ENCODE results near the gene KCNE2.
A peak's percentile ranks its signal among the peaks of the same experiment; 100 is the strongest.
"Not testable (repeated sequence)": the region's sequence is repeated elsewhere in the genome, so short reads cannot be mapped to it uniquely, and the experiment has no call there.

Gene KCNE2

GRCh38 chr21:34354836-34355235 is 9.0 kb upstream of the KCNE2 start:
- DNase-seq, result no peak

- DNase-seq, result no peak
Observed at GRCh38 chr21:34355570-34355969, 8.2 kb upstream of the KCNE2 start.

- no peak for DNase-seq
Observed at GRCh38 chr21:34357889-34358288, 5.9 kb upstream of the KCNE2 start.

GRCh38 chr21:34358866-34359265 is 4.9 kb upstream of the KCNE2 start:
- DNase-seq, result no peak

- no peak for DNase-seq
Observed at GRCh38 chr21:34360488-34361241, 3.1 kb upstream of the KCNE2 start.

GRCh38 chr21:34362136-34362444 is 1.7 kb upstream of the KCNE2 start:
- DNase-seq, result no peak

- no peak for DNase-seq
Observed at GRCh38 chr21:34362670-34363069, 1.1 kb upstream of the KCNE2 start.

GRCh38 chr21:34364921-34365320 is 1.1 kb downstream of the KCNE2 start:
- no peak for DNase-seq

- no peak for DNase-seq
Observed at GRCh38 chr21:34365809-34366208, 2.0 kb downstream of the KCNE2 start.

GRCh38 chr21:34367320-34367935 is 3.6 kb downstream of the KCNE2 start:
- DNase-seq, result peak; percentile 27 to 48

- no peak for DNase-seq
Observed at GRCh38 chr21:34369741-34370140, 5.9 kb downstream of the KCNE2 start.

- no peak for DNase-seq
Observed at GRCh38 chr21:34372321-34372720, 8.5 kb downstream of the KCNE2 start.

GRCh38 chr21:34374462-34374861 is 10.7 kb downstream of the KCNE2 start:
- DNase-seq, result not testable (repeated sequence)

GRCh38 chr21:34374940-34375618 is 11.3 kb downstream of the KCNE2 start, which contains the start of gene SMIM11:
TSS of gene SMIM11 (plus strand) at chr21:34375507. CDS start at chr21:34379505, 3,998 bp downstream.
- DNase-seq, result not testable (repeated sequence)

- not testable (repeated sequence) for DNase-seq
Observed at GRCh38 chr21:34375619-34375972, 11.8 kb downstream of the KCNE2 start.

- DNase-seq, result not testable (repeated sequence)
Observed at GRCh38 chr21:34383138-34383537, 19.3 kb downstream of the KCNE2 start.

- not testable (repeated sequence) for DNase-seq
Observed at GRCh38 chr21:34383724-34384415, 20.1 kb downstream of the KCNE2 start.

- not testable (repeated sequence) for DNase-seq
Observed at GRCh38 chr21:34400522-34400921, 36.7 kb downstream of the KCNE2 start.

GRCh38 chr21:34404742-34405141 is 40.9 kb downstream of the KCNE2 start:
- not testable (repeated sequence) for DNase-seq

- not testable (repeated sequence) for DNase-seq
Observed at GRCh38 chr21:34405686-34406085, 41.9 kb downstream of the KCNE2 start.

GRCh38 chr21:34406102-34406501 is 42.3 kb downstream of the KCNE2 start:
- DNase-seq, result not testable (repeated sequence)

GRCh38 chr21:34406676-34407075 is 42.9 kb downstream of the KCNE2 start:
- DNase-seq, result not testable (repeated sequence)

- DNase-seq, result not testable (repeated sequence)
Observed at GRCh38 chr21:34407294-34407693, 43.5 kb downstream of the KCNE2 start.
